H1 (cell line): ENCODE measurements around the gene ATP1A3. TPM values are rescaled to one million over a fixed set of nuclear protein-coding genes. Genes with fewer than 3 reads are reported as not detected.

Experiments used
- CTCF ChIA-PET: fragments of 300-600 bp; sonication (Branson Sonifier 250); formaldehyde crosslinking; loops from one replicate; lab custom pipeline; 2021; ENCODE audit not compliant: partially characterized antibody; lab: Charles Lee
- POLR2A ChIA-PET: fragments of 300-600 bp; sonication (Branson Sonifier 250); formaldehyde crosslinking; loops from one replicate; lab custom pipeline; 2021; ENCODE audit warnings: inconsistent platforms; ENCODE audit not compliant: partially characterized antibody; lab: Charles Lee
- DNase-seq, 2 experiments: peaks; one replicate each; pipeline versions ENCODE4 v3.0.0 to v3.0.0-alpha.2; 2010 to 2022; ENCODE audit warnings: low spot score in 2 of 2, low read depth in 1 of 2, mixed read lengths in 1 of 2
- FAIRE-seq: peaks from 2 replicates; lab custom pipeline; 2011; peaks lifted over from hg19 to GRCh38; lab: Jason Lieb, UNC
- H2AFZ ChIP-seq: 2 replicates; pipeline ENCODE4 v1.8.1; 2012; ENCODE audit warnings: low read length, inconsistent platforms
- H2AK5ac ChIP-seq: 2 replicates; pipeline ENCODE4 v1.6.1; 2013; ENCODE audit warnings: low read depth, low read length
- H2BK120ac ChIP-seq: replicated peaks from 2 replicates; pipeline ENCODE3; 2013; ENCODE audit warnings: low read depth, low read length, inconsistent platforms
- H2BK12ac ChIP-seq: 2 replicates; pipeline ENCODE4 v1.6.1; 2013; ENCODE audit warnings: low read depth, low read length
- H2BK15ac ChIP-seq: 2 replicates; pipeline ENCODE4 v1.6.1; 2013; ENCODE audit warnings: low read length
- H2BK20ac ChIP-seq: 2 replicates; pipeline ENCODE4 v1.6.1; 2013; ENCODE audit warnings: low read length
- H2BK5ac ChIP-seq: 2 replicates; pipeline ENCODE4 v1.6.1; 2013; ENCODE audit warnings: low read depth, low read length
- H3K14ac ChIP-seq: 2 replicates; pipeline ENCODE4 v1.6.1; 2013; ENCODE audit warnings: inconsistent platforms; ENCODE audit not compliant: insufficient read length
- H3K18ac ChIP-seq: 2 replicates; pipeline ENCODE4 v1.6.1; 2013; ENCODE audit warnings: low read length; ENCODE audit errors: extremely low read depth
- H3K23ac ChIP-seq: 2 replicates; pipeline ENCODE4 v1.6.1; 2013; ENCODE audit warnings: inconsistent platforms; ENCODE audit not compliant: insufficient read length
- H3K23me2 ChIP-seq: 2 replicates; pipeline ENCODE4 v1.6.1; 2013; ENCODE audit warnings: low read depth, low read length
- H3K27ac ChIP-seq: 2 replicates; pipeline ENCODE4 v1.6.1; 2011; ENCODE audit warnings: low read depth, low read length, inconsistent platforms
- H3K27me3 ChIP-seq, 4 experiments: replicated peaks in 1 of 4; 1 replicate in 1 of 4; 2 replicates in 3 of 4; pipeline versions ENCODE4 v1.6.1 to v1.8.1; 2011 to 2013; ENCODE audit warnings: low read length in 3 of 4, mild to moderate bottlenecking in 3 of 4, inconsistent platforms in 2 of 4, mixed read lengths in 2 of 4, moderate library complexity in 1 of 4; ENCODE audit not compliant: control insufficient read depth in 3 of 4, insufficient read depth in 3 of 4; ENCODE audit errors: extremely low read depth in 1 of 4
- H3K36me3 ChIP-seq, 4 experiments: 2 replicates each; pipeline versions ENCODE4 v1.6.1 to v1.8.1; 2011 to 2013; ENCODE audit warnings: mild to moderate bottlenecking in 4 of 4, low read length in 3 of 4, moderate library complexity in 2 of 4, control low read depth in 1 of 4, inconsistent platforms in 1 of 4; ENCODE audit not compliant: insufficient read depth in 4 of 4, control insufficient read depth in 2 of 4
- H3K4ac ChIP-seq: replicated peaks from 2 replicates; pipeline ENCODE3; 2013; ENCODE audit warnings: low read length, low read depth, mixed read lengths, inconsistent platforms; ENCODE audit not compliant: insufficient read length
- H3K4me1 ChIP-seq, 4 experiments: replicated peaks in 1 of 4; 1 replicate in 1 of 4; 2 replicates in 3 of 4; pipeline versions ENCODE4 v1.6.1 to v1.8.1; 2011 to 2013; ENCODE audit warnings: low read length in 3 of 4, inconsistent platforms in 2 of 4, mixed read lengths in 1 of 4; ENCODE audit not compliant: insufficient read depth in 4 of 4, control insufficient read depth in 3 of 4
- H3K4me2 ChIP-seq, 2 experiments: 2 replicates each; pipeline versions ENCODE4 v1.6.1 to v1.8.1; 2011 to 2013; ENCODE audit warnings: low read depth in 2 of 2, low read length in 2 of 2, control low read depth in 1 of 2, inconsistent platforms in 1 of 2, mild to moderate bottlenecking in 1 of 2; ENCODE audit not compliant: insufficient read depth in 1 of 2
- H3K4me3 ChIP-seq, 4 experiments: fragments of 200-600, 300-600 bp in 1 of 4; sonication (generic), shearing (Covaris generic), sonication (Bioruptor Twin) in 1 of 4; 2 replicates each; pipeline versions ENCODE4 v1.5.1 to v1.8.1; 2011 to 2016; ENCODE audit warnings: low read length in 4 of 4, low read depth in 3 of 4, control low read depth in 2 of 4, inconsistent platforms in 2 of 4, mild to moderate bottlenecking in 2 of 4, mixed read lengths in 1 of 4, moderate library complexity in 1 of 4; ENCODE audit not compliant: insufficient read depth in 2 of 4; ENCODE audit errors: extremely low read depth in 1 of 4
- H3K56ac ChIP-seq: replicated peaks from 2 replicates; pipeline ENCODE3; 2013; ENCODE audit warnings: low read depth, mild to moderate bottlenecking, mixed read lengths, low read length, inconsistent platforms; ENCODE audit not compliant: insufficient read length
- H3K79me1 ChIP-seq: 2 replicates; pipeline ENCODE4 v1.6.1; 2013; ENCODE audit warnings: low read depth, low read length, control low read depth
- H3K79me2 ChIP-seq, 2 experiments: 2 replicates each; pipeline versions ENCODE4 v1.6.1 to v1.8.1; 2012 to 2013; ENCODE audit warnings: low read length in 2 of 2, mild to moderate bottlenecking in 2 of 2, inconsistent platforms in 1 of 2; ENCODE audit not compliant: insufficient read depth in 2 of 2, control insufficient read depth in 1 of 2
- H3K9ac ChIP-seq, 4 experiments: replicated peaks in 1 of 4; 1 replicate in 1 of 4; 2 replicates in 3 of 4; pipeline versions ENCODE4 v1.6.1 to v1.8.1; 2011 to 2013; ENCODE audit warnings: low read depth in 3 of 4, low read length in 3 of 4, control low read depth in 2 of 4, mild to moderate bottlenecking in 2 of 4, moderate library complexity in 2 of 4, inconsistent platforms in 1 of 4; ENCODE audit errors: extremely low read depth in 1 of 4
- H3K9me3 ChIP-seq, 2 experiments: 2 replicates each; pipeline versions ENCODE4 v1.6.1 to v1.8.1; 2012 to 2013; ENCODE audit warnings: mild to moderate bottlenecking in 2 of 2, moderate library complexity in 2 of 2, control low read depth in 1 of 2, inconsistent platforms in 1 of 2, low read depth in 1 of 2, low read length in 1 of 2, mixed read lengths in 1 of 2; ENCODE audit not compliant: insufficient read depth in 2 of 2
- H4K20me1 ChIP-seq, 2 experiments: replicated peaks in 1 of 2; 2 replicates each; pipeline versions ENCODE3 to v1.8.1; 2011 to 2013; ENCODE audit warnings: inconsistent platforms in 2 of 2, low read length in 2 of 2, mild to moderate bottlenecking in 1 of 2; ENCODE audit not compliant: insufficient read depth in 2 of 2, control insufficient read depth in 1 of 2
- H4K5ac ChIP-seq: 2 replicates; pipeline ENCODE4 v1.6.1; 2013; ENCODE audit warnings: low read length, low read depth, mixed read lengths, inconsistent platforms; ENCODE audit not compliant: insufficient read length
- H4K8ac ChIP-seq: 2 replicates; pipeline ENCODE4 v1.8.0; 2013; ENCODE audit warnings: mild to moderate bottlenecking, moderate library complexity, low read length, inconsistent platforms; ENCODE audit not compliant: insufficient read depth; ENCODE audit errors: extremely low read depth
- H4K91ac ChIP-seq: replicated peaks from 2 replicates; pipeline ENCODE3; 2013; ENCODE audit warnings: low read length, mixed read lengths, inconsistent platforms; ENCODE audit not compliant: insufficient read length
- BACH1 ChIP-seq: IDR thresholded peaks from 2 replicates; pipeline ENCODE4 v1.6.1; 2012; ENCODE audit warnings: low read length, improper control_type of control experiment
- BCL11A ChIP-seq, 2 experiments: IDR thresholded peaks; one replicate each; pipeline ENCODE4 v1.6.1; 2011; ENCODE audit warnings: low read depth in 2 of 2, low read length in 2 of 2, mild to moderate bottlenecking in 2 of 2
- RAD21 ChIP-seq, 2 experiments: IDR thresholded peaks in 1 of 2; conservative IDR thresholded peaks in 1 of 2; 2 replicates each; pipeline ENCODE4 v1.6.1; 2011; ENCODE audit warnings: low read depth in 2 of 2, low read length in 2 of 2, improper control_type of control experiment in 1 of 2, inconsistent platforms in 1 of 2, mild to moderate bottlenecking in 1 of 2, moderate library complexity in 1 of 2
- TCF12 ChIP-seq: IDR thresholded peaks from 2 replicates; pipeline ENCODE4 v1.6.1; 2011; ENCODE audit warnings: low read depth, mild to moderate bottlenecking, low read length
- ZNF274 ChIP-seq: IDR thresholded peaks from 2 replicates; pipeline ENCODE4 v1.7.0; 2012; ENCODE audit warnings: low read length, borderline replicate concordance; ENCODE audit errors: extremely low read depth
- WGBS, 2 experiments: shearing (Covaris generic) in 1 of 2; methylation state at CpG; one replicate each; pipeline versions ENCODE4 v1.1.6 to v1.1.7; 2013 to 2015; ENCODE audit warnings: low lambda C conversion rate in 2 of 2, mixed read lengths in 2 of 2, inconsistent platforms in 1 of 2, low coverage in 1 of 2, missing lambda C conversion rate in 1 of 2; ENCODE audit not compliant: insufficient replicate concordance in 2 of 2, insufficient coverage in 1 of 2, insufficient read length in 1 of 2; ENCODE audit errors: extremely low coverage in 1 of 2, missing lambda C conversion rate in 1 of 2; 5-methylcytosine and 5-hydroxymethylcytosine counted together
- polyA plus RNA-seq, 7 experiments: library from polyadenylated mRNA; depleted of rRNA in 3 of 7; stranded (reverse) in 5 of 7; unstranded in 2 of 7; fragments of >200 nt in 5 of 7; fragments of 200-250 nt in 2 of 7; gene quantifications; 1 replicate in 5 of 7; 2 replicates in 1 of 7; 4 replicates in 1 of 7; pipeline versions ENCODE4 v1.2.1 to v1.2.3, GENCODE V29; 2011 to 2013; ENCODE audit warnings: missing spikeins in 2 of 7, mixed read lengths in 2 of 7
- total RNA-seq: library from RNA; stranded (reverse); fragmentation: NEBNext Ultra II Directional; extraction: Animal tissue kit (Norgen Biotek cat#: 25700); gene quantifications from 2 replicates; pipeline ENCODE4 v1.2.1, GENCODE V29; 2021

ATP1A3 gene
- total and polyA plus RNA-seq, 2 of the 8 experiments (the other 6 are each of a cell fraction or from before 2014, with no cell fraction given), result 11.1 to 41.2 TPM

DNA sequence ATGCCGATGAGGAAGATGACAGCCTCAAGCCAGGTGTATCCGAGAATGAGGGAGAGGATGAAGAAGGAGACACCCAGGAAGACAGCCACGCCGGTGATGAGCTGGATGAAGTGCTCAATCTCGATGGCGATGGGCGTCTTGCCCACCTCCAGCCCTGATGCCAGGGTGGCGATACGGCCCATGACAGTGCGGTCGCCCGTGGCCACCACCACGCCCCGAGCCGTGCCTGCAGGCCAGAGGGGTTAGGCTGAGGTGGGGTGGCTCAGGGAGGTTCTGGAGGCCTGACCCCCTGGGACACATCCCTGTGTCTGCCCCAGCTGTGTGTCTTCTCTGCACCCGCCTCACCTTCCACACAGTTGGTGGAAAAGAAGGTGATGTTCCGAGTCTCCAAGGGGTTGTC is 9.1 kb downstream of the ATP1A3 start:
- Histone ChIP-seq H3K14ac (no peak overlapping the region), H2BK20ac (no peak overlapping the region), H3K36me3 (peaks cover 2 to 12% (median 8%) of the 10 kb centered on the region in 4 experiments; a peak in 4 of 8 replicates), H3K23me2 (no peaks in the 10 kb centered on the region), H3K27me3 (no peaks in the 10 kb centered on the region), H2BK5ac (no peak overlapping the region), H3K79me2 (no peaks in the 10 kb centered on the region), H3K79me1 (no peaks in the 10 kb centered on the region), H3K4me3 (no peak overlapping the region), H4K91ac (no peak overlapping the region), H2BK15ac (no peak overlapping the region), H3K4ac (no peak overlapping the region), H3K9ac (no peak overlapping the region), H3K56ac (no peak overlapping the region), H2AK5ac (no peak overlapping the region), H3K23ac (no peak overlapping the region), H3K18ac (no peak overlapping the region), H2BK12ac (no peak overlapping the region), H3K4me1 (no peaks in the 10 kb centered on the region), H3K27ac (no peak overlapping the region), H2AFZ (no peak overlapping the region), H4K20me1 (peaks cover 2 to 6% of the 10 kb centered on the region in 2 experiments), H4K8ac (no peak overlapping the region), H4K5ac (no peak overlapping the region), H2BK120ac (no peak overlapping the region), H3K4me2 (no peak overlapping the region), H3K9me3 (no peaks in the 10 kb centered on the region)
- FAIRE-seq (no peak), DNase-seq (no peak)
- POLR2A ChIA-PET, result interaction anchor here (1.8 kb wide), 1 partner anchor 24 kb away, joined by 4 read pairs; no protein-coding TSS in a partner anchor
- CTCF ChIA-PET, result interaction anchor here (1.3 kb wide), 1 partner anchor 27 kb away, joined by 3 read pairs; no protein-coding TSS in a partner anchor
- WGBS, 2 experiments, result 91% methylated on average over 17 of the region's 17 CpGs; no CpG with 5 or more reads in 1 of the 2 experiments
- TF ChIP-seq RAD21 (IDR thresholded peaks at IDR 0.05 in 1 of 2, conservative IDR thresholded peaks at IDR 0.05 in 1 of 2; ENCODE audit: low read depth in 2 of 2, low read length in 2 of 2) (no peak), BACH1 (no peak), ZNF274 (no peak), TCF12 (no peak), BCL11A (IDR thresholded peaks at IDR 0.05; ENCODE audit: low read depth in 2 of 2, low read length in 2 of 2) (no peak)
